ENCODE results near the gene ALDH1A2.
"Not testable (repeated sequence)": the region's sequence is repeated elsewhere in the genome, so short reads cannot be mapped to it uniquely, and the experiment has no call there.

The ALDH1A2 gene

GRCh38 chr15:58065445-58066041, at the start of gene ALDH1A2:
Gene ALDH1A2, minus strand, starts transcription at chr15:58065711. Its CDS starts 61 bp downstream, at chr15:58065650.
- no peak for TF ChIP-seq CTCF (IDR thresholded peaks at IDR 0.05; ENCODE audit: insufficient read depth, low read depth, low read length, missing control alignments)

GRCh38 chr15:58114812-58115211, 49.3 kb upstream of the ALDH1A2 start:
- no peak for DNase-seq (ENCODE audit: low read depth)
- TF ChIP-seq CTCF (IDR thresholded peaks at IDR 0.05; ENCODE audit: insufficient read depth, low read depth, low read length, missing control alignments): no peak
- H3K4me3 ChIP-seq (ENCODE audit: low read depth, low read length): no peak overlapping the region

More at GRCh38 chr15:58065445-58066041, at the start of gene ALDH1A2:
- no peak for DNase-seq (ENCODE audit: low read depth)
- H3K4me3 ChIP-seq (ENCODE audit: low read depth, low read length): no peak within 1 kb of the TSS

- no peak overlapping the region for H3K4me3 ChIP-seq (ENCODE audit: low read depth, low read length)
- TF ChIP-seq CTCF (IDR thresholded peaks at IDR 0.05; ENCODE audit: insufficient read depth, low read depth, low read length, missing control alignments): no peak
- DNase-seq (ENCODE audit: low read depth): no peak
Measured at GRCh38 chr15:58114388-58114787, 48.9 kb upstream of the ALDH1A2 start.

GRCh38 chr15:58113358-58113757, 47.8 kb upstream of the ALDH1A2 start:
- DNase-seq (ENCODE audit: low read depth); H3K4me3 ChIP-seq (ENCODE audit: low read depth, low read length): not testable (repeated sequence)

GRCh38 chr15:58111718-58112104, 46.2 kb upstream of the ALDH1A2 start:
- DNase-seq (ENCODE audit: low read depth): no peak
- H3K4me3 ChIP-seq (ENCODE audit: low read depth, low read length): no peak overlapping the region
- no peak for TF ChIP-seq CTCF (IDR thresholded peaks at IDR 0.05; ENCODE audit: insufficient read depth, low read depth, low read length, missing control alignments)

GRCh38 chr15:58110999-58111717, 45.6 kb upstream of the ALDH1A2 start:
- no peak for TF ChIP-seq CTCF (IDR thresholded peaks at IDR 0.05; ENCODE audit: insufficient read depth, low read depth, low read length, missing control alignments)
- H3K4me3 ChIP-seq (ENCODE audit: low read depth, low read length): no peak overlapping the region
- DNase-seq (ENCODE audit: low read depth): no peak

- no peak for TF ChIP-seq CTCF (IDR thresholded peaks at IDR 0.05; ENCODE audit: insufficient read depth, low read depth, low read length, missing control alignments)
- no peak for DNase-seq (ENCODE audit: low read depth)
- no peak overlapping the region for H3K4me3 ChIP-seq (ENCODE audit: low read depth, low read length)
Measured at GRCh38 chr15:58109419-58109818, 43.9 kb upstream of the ALDH1A2 start.

All from GM12865 (cell line).